Upper lobe of left lung (tissue), 4 donors: ENCODE measurements around the gene PLCB4.

Experiments used
- POLR2A ChIP-seq, 4 donors: fragments of 450-650 bp; IDR thresholded peaks; one replicate each; pipeline ENCODE4 v1.5.1; 2016 to 2017; ENCODE audit warnings: antibody characterized with exemption in 4 of 4, mild to moderate bottlenecking in 2 of 4
- POLR2AphosphoS5 ChIP-seq, 2 donors: sonication (generic); formaldehyde crosslinking; IDR thresholded peaks; one replicate each; pipeline ENCODE4 v1.5.1; 2017; ENCODE audit warnings: antibody characterized with exemption in 2 of 2
- TF ChIP-seq, protein P1 (sequence below), 6 experiments: fragments of 450-650 bp in 4 of 6; fragments of 200-600 bp in 2 of 6; sonication (generic) in 2 of 6; IDR thresholded peaks; one replicate each; pipeline ENCODE4 v1.5.1; 2016 to 2019; ENCODE audit warnings: antibody characterized with exemption in 6 of 6

DNA sequence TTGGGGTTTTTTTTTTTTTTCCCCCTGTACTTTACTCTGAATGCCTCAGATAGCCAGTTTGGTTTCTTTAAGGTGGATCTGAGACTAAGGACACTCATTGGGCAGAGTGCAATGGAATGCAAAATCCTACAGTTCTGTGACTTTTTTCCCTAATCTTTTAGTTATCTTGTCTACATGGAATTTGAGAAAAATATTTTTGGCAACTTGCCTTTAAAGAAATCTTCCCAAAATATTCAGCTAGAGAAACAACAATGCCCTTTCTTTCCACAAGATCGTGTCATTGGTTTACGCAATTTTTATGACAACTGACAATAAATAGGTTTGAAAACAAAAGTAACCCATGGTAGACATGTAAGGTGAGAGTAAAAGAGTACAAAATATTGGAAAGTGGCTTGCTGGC lies 273.8 kb downstream of the PLCB4 start:
- TF ChIP-seq, protein P1, sequence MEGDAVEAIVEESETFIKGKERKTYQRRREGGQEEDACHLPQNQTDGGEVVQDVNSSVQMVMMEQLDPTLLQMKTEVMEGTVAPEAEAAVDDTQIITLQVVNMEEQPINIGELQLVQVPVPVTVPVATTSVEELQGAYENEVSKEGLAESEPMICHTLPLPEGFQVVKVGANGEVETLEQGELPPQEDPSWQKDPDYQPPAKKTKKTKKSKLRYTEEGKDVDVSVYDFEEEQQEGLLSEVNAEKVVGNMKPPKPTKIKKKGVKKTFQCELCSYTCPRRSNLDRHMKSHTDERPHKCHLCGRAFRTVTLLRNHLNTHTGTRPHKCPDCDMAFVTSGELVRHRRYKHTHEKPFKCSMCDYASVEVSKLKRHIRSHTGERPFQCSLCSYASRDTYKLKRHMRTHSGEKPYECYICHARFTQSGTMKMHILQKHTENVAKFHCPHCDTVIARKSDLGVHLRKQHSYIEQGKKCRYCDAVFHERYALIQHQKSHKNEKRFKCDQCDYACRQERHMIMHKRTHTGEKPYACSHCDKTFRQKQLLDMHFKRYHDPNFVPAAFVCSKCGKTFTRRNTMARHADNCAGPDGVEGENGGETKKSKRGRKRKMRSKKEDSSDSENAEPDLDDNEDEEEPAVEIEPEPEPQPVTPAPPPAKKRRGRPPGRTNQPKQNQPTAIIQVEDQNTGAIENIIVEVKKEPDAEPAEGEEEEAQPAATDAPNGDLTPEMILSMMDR (IDR thresholded peaks at IDR 0.05), result no peak
- TF ChIP-seq POLR2AphosphoS5 (IDR thresholded peaks at IDR 0.05), result no peak
- no peak for TF ChIP-seq POLR2A (IDR thresholded peaks at IDR 0.05)
